Left ventricle myocardium inferior (tissue), 1 donor: Measurements from ENCODE around the gene CDK15. TPM values are rescaled to one million over a fixed set of nuclear protein-coding genes. Genes with fewer than 3 reads are reported as not detected.

Source experiments
- DNase-seq: peaks from one replicate; pipeline ENCODE4 v3.0.0-alpha.2; 2020
- H3K27ac ChIP-seq: fragments of 200-600 bp; replicated peaks from 2 replicates; pipeline ENCODE4 v1.8.0; 2021
- H3K27me3 ChIP-seq: fragments of 200-600 bp; 2 replicates; pipeline ENCODE4 v1.8.0; 2021; ENCODE audit warnings: low read depth
- H3K36me3 ChIP-seq: fragments of 200-600 bp; 2 replicates; pipeline ENCODE4 v1.8.0; 2021
- H3K4me1 ChIP-seq: fragments of 200-600 bp; 2 replicates; pipeline ENCODE4 v1.8.0; 2021
- H3K4me3 ChIP-seq: fragments of 200-600 bp; 2 replicates; pipeline ENCODE4 v1.8.0; 2021; ENCODE audit warnings: mild to moderate bottlenecking, moderate library complexity
- H3K9me3 ChIP-seq: fragments of 200-600 bp; replicated peaks from 2 replicates; pipeline ENCODE4 v1.8.0; 2021
- CTCF ChIP-seq: fragments of 200-600 bp; IDR thresholded peaks from 2 replicates; pipeline ENCODE4 v1.8.0; 2021; ENCODE audit warnings: antibody characterized with exemption, mild to moderate bottlenecking, borderline replicate concordance
- intact Hi-C: fragments of 100-400 bp; cut with micrococcal nuclease; formaldehyde crosslinking; loops from one replicate; pipeline ENCODE4 v1.11.0; 2022
- total RNA-seq: library from RNA; stranded (reverse); fragmentation: NEBNext Ultra II Directional; extraction: Animal tissue kit (Norgen Biotek cat#: 25700); gene quantifications from one replicate; pipeline ENCODE4 v1.2.1, GENCODE V29; 2021
- donor health status: DM: no; HTN: yes; CAD: no; lungs with severe emphysema.

Gene CDK15
- total RNA-seq, 1 donor from 2014 or later: 0.16 TPM

DNA sequence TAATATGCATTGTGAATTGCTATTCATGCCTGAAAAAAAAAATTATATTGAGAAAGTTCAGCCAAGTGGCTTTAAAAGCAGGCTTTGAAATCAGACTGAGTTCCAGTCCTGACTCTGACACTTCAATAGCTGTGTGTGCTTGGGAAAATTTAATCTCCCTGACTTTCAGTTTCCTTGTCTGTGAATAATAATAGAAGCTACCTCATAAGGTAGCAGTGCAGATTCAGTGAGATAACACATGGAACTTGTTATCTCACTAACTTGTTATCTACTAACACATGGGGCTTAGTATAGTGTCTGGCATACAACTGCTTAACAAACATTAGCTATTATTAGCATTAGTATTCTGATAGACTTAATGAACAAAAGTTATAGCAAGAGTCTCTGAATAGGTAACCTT, 40.5 kb upstream of the CDK15 start:
- Histone ChIP-seq H3K36me3 (peaks cover 58% of the 10 kb centered on the region), H3K9me3 (no peaks in the 10 kb centered on the region), H3K4me1 (peaks cover 58% of the 10 kb centered on the region), H3K27me3 (no peaks in the 10 kb centered on the region), H3K27ac (peak overlapping the region; percentile 69), H3K4me3 (peak overlapping the region; percentile 9)
- intact Hi-C loops: no loop called here
- DNase-seq: no peak
- no peak for TF ChIP-seq CTCF

DNA sequence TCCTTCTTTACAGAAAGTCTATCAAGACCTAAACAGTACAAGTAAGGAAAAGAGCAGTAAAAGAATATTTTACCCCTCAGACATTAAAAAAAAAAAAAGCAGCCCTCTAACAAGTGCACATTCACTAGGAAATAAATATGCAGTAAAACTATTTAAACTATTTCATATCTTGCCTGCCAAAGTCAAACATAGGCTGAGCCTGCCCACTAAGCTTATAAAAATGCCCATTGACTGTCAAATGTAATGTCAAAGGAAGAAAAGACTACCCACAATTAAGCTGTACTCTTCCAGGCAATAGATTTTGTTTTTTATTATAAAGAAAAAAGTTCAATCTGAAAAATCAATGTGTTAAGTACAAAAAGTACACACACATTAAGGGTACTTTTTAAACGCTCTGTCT, 37.4 kb upstream of the CDK15 start:
- TF ChIP-seq CTCF: no peak
- Histone ChIP-seq H3K9me3 (no peaks in the 10 kb centered on the region), H3K36me3 (peaks cover 30% of the 10 kb centered on the region), H3K4me1 (peaks cover 50% of the 10 kb centered on the region), H3K4me3 (peak overlapping the region; percentile 24), H3K27me3 (no peaks in the 10 kb centered on the region), H3K27ac (peak overlapping the region; percentile 55)
- DNase-seq: no peak
- intact Hi-C loops: no loop called here

GRCh38 chr2:201769666-201770373, 36.5 kb upstream of the CDK15 start:
- Histone ChIP-seq H3K27ac (peak overlapping the region; percentile 55), H3K9me3 (no peaks in the 10 kb centered on the region), H3K4me3 (no peak overlapping the region), H3K4me1 (peaks cover 43% of the 10 kb centered on the region), H3K27me3 (no peaks in the 10 kb centered on the region), H3K36me3 (peaks cover 24% of the 10 kb centered on the region)
- TF ChIP-seq CTCF: no peak
- intact Hi-C loops: no loop called here
- no peak for DNase-seq

- Histone ChIP-seq H3K27ac (no peak overlapping the region), H3K4me3 (no peak overlapping the region), H3K36me3 (no peaks in the 10 kb centered on the region), H3K4me1 (peaks cover 57% of the 10 kb centered on the region), H3K9me3 (no peaks in the 10 kb centered on the region), H3K27me3 (no peaks in the 10 kb centered on the region)
- no peak for DNase-seq
- intact Hi-C loops: no loop called here
- no peak for TF ChIP-seq CTCF
These were observed 32.3 kb upstream of the CDK15 start for GRCh38 chr2:201773990-201774389.

GRCh38 chr2:201774546-201774945, 31.8 kb upstream of the CDK15 start:
- H3K4me3 ChIP-seq: no peak overlapping the region
- peaks cover 57% of the 10 kb centered on the region for H3K4me1 ChIP-seq
- H3K27ac ChIP-seq: no peak overlapping the region
- TF ChIP-seq CTCF: no peak
- intact Hi-C loops: no loop called here
- H3K36me3 ChIP-seq: no peaks in the 10 kb centered on the region
- no peaks in the 10 kb centered on the region for H3K9me3 ChIP-seq
- DNase-seq: no peak
- no peaks in the 10 kb centered on the region for H3K27me3 ChIP-seq
